Limb (tissue), 2 donors: ENCODE measurements around the gene TPPP3.
"Not testable (repeated sequence)": the region's sequence is repeated elsewhere in the genome, so short reads cannot be mapped to it uniquely, and the experiment has no call there.

ENCODE experiments used
- DNase-seq, 2 donors: peaks; one replicate each; pipeline ENCODE4 v3.0.0-alpha.2; 2016; ENCODE audit errors: extremely low spot score in 2 of 2

Gene TPPP3

GRCh38 chr16:67390816-67391423 is 2.4 kb downstream of the TPPP3 start:
- DNase-seq = no peak

- DNase-seq = no peak
Measured at GRCh38 chr16:67389911-67390815, 3.1 kb downstream of the TPPP3 start.

- no peak for DNase-seq
Measured at GRCh38 chr16:67388591-67388990, 4.7 kb downstream of the TPPP3 start.

GRCh38 chr16:67388191-67388590 is 5.1 kb downstream of the TPPP3 start:
- DNase-seq = no peak

GRCh38 chr16:67387479-67388079 is 5.7 kb downstream of the TPPP3 start:
- no peak for DNase-seq

- DNase-seq = no peak
Measured at GRCh38 chr16:67386861-67387455, 6.3 kb downstream of the TPPP3 start.

- no peak for DNase-seq
Measured at GRCh38 chr16:67384778-67385510, 8.4 kb downstream of the TPPP3 start.

GRCh38 chr16:67383284-67383683 is 10.0 kb downstream of the TPPP3 start:
- no peak for DNase-seq

GRCh38 chr16:67378642-67379041 is 14.7 kb downstream of the TPPP3 start:
- DNase-seq = no peak

GRCh38 chr16:67376012-67376411 is 17.3 kb downstream of the TPPP3 start:
- not testable (repeated sequence) for DNase-seq

GRCh38 chr16:67372664-67373063 is 20.6 kb downstream of the TPPP3 start:
- no peak for DNase-seq

GRCh38 chr16:67370661-67371060 is 22.6 kb downstream of the TPPP3 start:
- DNase-seq = no peak

GRCh38 chr16:67364600-67365235 is 28.6 kb downstream of the TPPP3 start:
- DNase-seq = no peak

GRCh38 chr16:67361038-67361437 is 32.3 kb downstream of the TPPP3 start:
- DNase-seq = no peak

- DNase-seq = not testable (repeated sequence)
Measured at GRCh38 chr16:67359540-67360269, 33.6 kb downstream of the TPPP3 start.

- no peak for DNase-seq
Measured at GRCh38 chr16:67357561-67357960, 35.7 kb downstream of the TPPP3 start.

- no peak for DNase-seq
Measured at GRCh38 chr16:67356396-67356795, 36.9 kb downstream of the TPPP3 start.

GRCh38 chr16:67352463-67352862 is 40.8 kb downstream of the TPPP3 start:
- DNase-seq = not testable (repeated sequence)

- no peak for DNase-seq
Measured at GRCh38 chr16:67350324-67350723, 43.0 kb downstream of the TPPP3 start.

GRCh38 chr16:67349172-67349571 is 44.1 kb downstream of the TPPP3 start:
- DNase-seq = no peak
